Spinal cord (tissue), 10 donors: ENCODE data around the gene ZMYND8. TPM values are rescaled to one million over a fixed set of nuclear protein-coding genes. Genes with fewer than 3 reads are reported as not detected.

Experiments
- DNase-seq, 6 donors: peaks; one replicate each; pipeline versions ENCODE4 v3.0.0 to v3.0.0-alpha.2; 2013 to 2015; ENCODE audit warnings: low spot score in 6 of 6, low read depth in 4 of 6
- H3K27ac ChIP-seq: one replicate; pipeline ENCODE4 v1.5.1; 2013; ENCODE audit warnings: low read depth, low read length, control low read depth
- H3K27me3 ChIP-seq: one replicate; pipeline ENCODE4 v1.6.1; 2013; ENCODE audit warnings: low read length; ENCODE audit not compliant: control insufficient read depth, insufficient read depth
- H3K36me3 ChIP-seq: one replicate; pipeline ENCODE4 v1.6.1; 2013; ENCODE audit warnings: low read length; ENCODE audit not compliant: control insufficient read depth, insufficient read depth
- H3K4me1 ChIP-seq: one replicate; pipeline ENCODE4 v1.6.1; 2013; ENCODE audit warnings: low read length; ENCODE audit not compliant: control insufficient read depth, insufficient read depth
- H3K4me3 ChIP-seq: one replicate; pipeline ENCODE4 v1.5.1; 2013; ENCODE audit warnings: low read depth, low read length, control low read depth
- H3K9me3 ChIP-seq: one replicate; pipeline ENCODE4 v1.6.1; 2013; ENCODE audit warnings: low read length; ENCODE audit not compliant: control insufficient read depth, insufficient read depth
- WGBS: methylation state at CpG from one replicate; pipeline ENCODE4 v1.1.5; 2013; ENCODE audit warnings: missing lambda C conversion rate; ENCODE audit not compliant: insufficient coverage; 5-methylcytosine and 5-hydroxymethylcytosine counted together
- polyA plus RNA-seq, 2 donors: library from polyadenylated mRNA; unstranded; fragments of 120-200 nt; gene quantifications; one replicate each; pipeline ENCODE4 v1.2.1, GENCODE V29; 2013; ENCODE audit not compliant: insufficient read length in 2 of 2
- total RNA-seq, 2 donors: library from RNA; depleted of rRNA in 1 of 2; stranded (reverse); fragments of 120-200 nt in 1 of 2; fragments of >200 nt in 1 of 2; gene quantifications; one replicate each; pipeline versions ENCODE4 v1.2.3 to v1.2.4, GENCODE V29; 2013 to 2014
- donor health status: healthy.

Gene ZMYND8
- total and polyA plus RNA-seq, 4 donors: 31.1 to 45.8 (median 37.4) TPM

DNA sequence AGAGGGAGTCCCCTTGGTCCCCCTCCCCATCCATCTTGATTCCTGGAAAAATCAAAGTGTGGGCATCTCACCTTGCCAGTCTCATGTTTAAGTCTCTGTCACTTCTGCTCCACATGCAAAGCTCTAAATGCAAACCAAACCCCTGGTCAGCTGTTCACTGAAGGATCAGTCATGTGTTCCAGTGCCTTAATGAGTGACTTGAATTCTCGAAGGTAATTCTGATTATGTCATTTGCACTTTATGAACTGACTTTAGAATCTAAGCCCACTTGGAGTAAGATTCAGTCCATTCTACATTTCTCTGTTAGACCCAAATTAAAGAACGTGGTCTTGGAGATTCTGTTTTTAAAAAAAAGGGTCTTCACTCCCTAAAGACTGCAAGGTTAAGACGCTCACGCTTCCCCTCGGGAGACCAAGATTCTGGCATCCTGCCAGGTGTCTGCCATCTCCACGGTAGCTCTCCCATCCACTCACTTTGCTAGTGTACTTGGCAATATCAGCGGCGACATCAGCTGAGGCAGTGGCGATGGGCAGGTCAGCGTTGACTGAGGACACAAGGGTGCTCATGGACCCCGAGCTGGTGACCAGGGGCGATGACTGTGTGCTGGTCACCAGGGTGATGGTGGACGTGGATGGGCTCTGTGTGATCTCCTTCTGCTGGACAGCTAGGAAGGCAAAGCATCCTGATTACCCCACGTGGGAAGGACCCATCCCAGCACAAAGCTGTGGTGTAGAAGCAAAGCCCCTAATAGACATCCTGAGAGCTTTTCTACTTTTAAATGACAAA is 120.5 kb downstream of the ZMYND8 start:
- Histone ChIP-seq H3K4me1 (peaks cover 2% of the 10 kb centered on the region), H3K9me3 (no peaks in the 10 kb centered on the region), H3K27me3 (no peaks in the 10 kb centered on the region), H3K4me3 (no peak overlapping the region), H3K36me3 (peaks cover 66% of the 10 kb centered on the region), H3K27ac (no peak overlapping the region)
- DNase-seq: no peak
- 69% methylated on average over 10 of the region's 14 CpGs for WGBS

DNA sequence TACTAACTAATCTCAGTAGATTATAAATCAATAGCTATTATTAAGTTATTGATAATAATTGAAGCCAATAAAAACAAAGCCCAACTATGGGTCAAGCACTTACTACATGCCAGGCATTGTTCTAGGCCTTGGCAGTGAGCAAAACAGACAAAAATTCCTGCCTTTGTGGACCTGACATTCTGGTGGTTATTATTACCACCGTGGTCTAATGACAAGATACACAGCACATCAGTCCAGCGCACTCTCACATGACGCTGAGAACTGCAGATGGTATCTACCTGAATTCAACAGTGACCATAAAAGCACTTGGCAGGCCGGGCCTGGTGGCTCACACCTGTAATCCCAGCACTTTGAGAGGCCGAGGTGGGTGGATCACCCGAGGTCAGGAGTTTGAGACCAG is 121.4 kb downstream of the ZMYND8 start:
- H3K36me3 ChIP-seq: peaks cover 67% of the 10 kb centered on the region
- no peaks in the 10 kb centered on the region for H3K9me3 ChIP-seq
- H3K27me3 ChIP-seq: no peaks in the 10 kb centered on the region
- H3K4me3 ChIP-seq: no peak overlapping the region
- peaks cover 3% of the 10 kb centered on the region for H3K4me1 ChIP-seq
- no peak overlapping the region for H3K27ac ChIP-seq
- WGBS: 95% methylated on average over 4 of the region's 6 CpGs
- no peak for DNase-seq

DNA sequence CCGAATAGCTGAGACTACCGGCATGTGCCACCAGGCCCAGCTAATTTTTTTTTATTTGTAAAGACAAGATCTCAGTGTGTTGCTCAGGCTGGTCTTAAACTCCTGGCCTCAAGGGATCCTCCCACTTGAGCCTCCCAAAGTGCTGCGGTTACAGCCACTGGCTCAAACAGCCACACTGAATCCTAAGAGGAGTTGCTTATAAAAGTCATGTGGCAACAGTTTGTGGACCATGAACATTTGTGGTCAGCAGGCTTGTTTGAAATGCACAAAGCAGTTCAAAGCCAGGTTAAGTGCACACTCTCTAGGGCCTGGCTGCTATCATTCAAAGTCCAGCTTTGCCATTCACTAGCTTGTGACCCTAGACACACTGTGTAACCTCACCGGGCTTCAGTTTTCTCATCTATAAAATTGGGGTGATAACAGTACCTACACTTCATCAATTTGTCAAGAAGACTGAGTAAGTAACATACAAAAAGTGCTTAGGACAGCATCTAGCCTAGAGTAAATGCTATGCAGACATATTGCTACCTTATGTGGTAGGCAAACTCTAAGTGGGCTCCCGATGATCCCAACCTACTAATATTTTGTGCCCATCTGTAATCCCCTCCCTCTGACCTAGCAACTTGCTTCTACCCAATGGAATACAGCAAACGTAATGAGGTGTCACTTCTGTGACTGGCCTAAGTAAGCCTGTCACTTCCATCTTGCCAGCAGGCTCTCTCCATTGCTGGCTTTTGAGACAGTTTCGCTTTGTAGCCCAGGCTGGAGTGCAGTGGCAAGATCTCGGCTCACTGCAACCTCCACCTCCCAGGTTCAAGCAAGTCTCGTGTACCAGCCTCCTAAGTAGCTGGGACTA is 122.9 kb downstream of the ZMYND8 start:
- WGBS: 86% methylated on average over 4 of the region's 9 CpGs
- H3K4me1 ChIP-seq: peaks cover 3% of the 10 kb centered on the region
- no peaks in the 10 kb centered on the region for H3K9me3 ChIP-seq
- no peak overlapping the region for H3K4me3 ChIP-seq
- no peak overlapping the region for H3K27ac ChIP-seq
- DNase-seq: no peak
- peaks cover 69% of the 10 kb centered on the region for H3K36me3 ChIP-seq
- no peaks in the 10 kb centered on the region for H3K27me3 ChIP-seq

DNA sequence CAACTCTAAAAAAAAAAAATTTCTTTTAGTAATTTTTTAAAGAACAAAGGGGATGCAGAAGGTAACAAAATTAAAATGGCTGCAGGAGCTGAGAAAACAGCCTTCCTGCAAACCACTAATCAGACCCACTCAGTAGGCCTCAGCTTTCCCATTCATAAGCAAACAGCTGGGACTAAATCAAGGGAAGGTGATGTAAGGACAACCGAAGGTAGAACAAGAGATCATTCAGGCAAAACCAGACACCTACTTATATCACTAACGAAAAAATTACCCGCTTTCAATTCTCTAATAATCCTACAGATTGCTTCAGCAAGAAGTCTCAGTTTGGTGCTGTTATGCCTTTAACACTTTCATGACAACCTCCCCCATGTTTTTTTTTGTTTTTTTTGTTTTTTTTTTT is 124.0 kb downstream of the ZMYND8 start:
- Histone ChIP-seq H3K27me3 (no peaks in the 10 kb centered on the region), H3K4me3 (no peak overlapping the region), H3K9me3 (no peaks in the 10 kb centered on the region), H3K27ac (no peak overlapping the region), H3K4me1 (peaks cover 3% of the 10 kb centered on the region), H3K36me3 (peaks cover 73% of the 10 kb centered on the region)
- DNase-seq: no peak
- WGBS: 80% methylated on average over 1 of the region's 3 CpGs

DNA sequence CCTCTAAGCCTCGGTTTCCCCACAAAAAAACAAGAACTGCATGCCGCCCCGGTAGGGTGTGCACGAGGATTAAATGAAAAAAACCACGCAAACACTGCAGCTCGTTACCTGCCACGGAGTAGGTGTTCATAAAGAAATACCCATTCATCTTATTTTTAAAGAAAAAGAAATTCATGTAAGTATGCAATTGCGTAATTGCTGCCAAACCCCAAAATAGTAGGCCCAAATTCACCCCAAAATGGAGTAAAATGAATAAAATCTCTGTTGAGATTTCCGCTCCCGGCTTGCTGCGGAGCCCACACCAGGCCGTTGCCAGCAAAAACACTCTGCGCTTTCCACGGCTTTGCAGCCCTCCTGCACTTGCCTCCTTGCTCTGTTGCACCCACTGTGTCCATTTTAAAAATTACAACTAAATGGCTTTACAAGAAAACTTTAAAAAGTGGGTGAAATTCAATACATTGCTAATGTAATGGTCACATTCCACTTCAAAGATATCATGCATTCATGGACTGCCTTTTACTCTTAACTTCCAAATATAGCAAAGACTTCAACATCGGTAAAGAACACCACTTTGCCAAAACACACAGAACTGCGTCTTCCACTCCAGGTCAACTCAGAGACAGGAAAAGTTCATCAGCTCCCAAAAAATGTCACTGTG is 125.0 kb downstream of the ZMYND8 start:
- Histone ChIP-seq H3K4me1 (peaks cover 3% of the 10 kb centered on the region), H3K27me3 (no peaks in the 10 kb centered on the region), H3K9me3 (no peaks in the 10 kb centered on the region), H3K36me3 (peaks cover 75% of the 10 kb centered on the region), H3K27ac (peak overlapping the region; percentile 1), H3K4me3 (no peak overlapping the region)
- DNase-seq: peak in 1 of 6 donors; percentile 38
- WGBS: 76% methylated on average over 8 of the region's 16 CpGs

DNA sequence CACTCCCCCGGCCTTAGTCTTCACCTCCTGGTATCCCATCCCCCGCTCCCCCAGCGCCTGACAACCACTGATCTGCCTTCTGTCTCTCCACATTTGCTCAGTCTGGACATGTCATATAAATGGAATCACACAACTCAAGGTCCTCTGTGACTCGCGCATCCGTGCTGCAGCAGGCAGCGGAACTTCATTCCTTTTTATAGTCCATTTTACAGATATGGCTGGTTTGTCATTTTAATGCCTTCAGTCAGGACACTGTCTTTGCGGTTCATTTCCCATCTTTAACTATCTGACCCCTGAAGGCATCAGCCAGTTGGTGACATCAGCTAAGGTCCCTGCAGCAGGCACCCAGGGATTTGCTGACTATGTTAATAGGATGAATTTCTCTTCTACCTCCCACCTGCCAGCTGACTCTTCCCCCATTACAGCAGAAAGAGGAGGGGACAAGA is 125.7 kb downstream of the ZMYND8 start:
- H3K4me1 ChIP-seq: peaks cover 3% of the 10 kb centered on the region
- peak overlapping the region; percentile 1 for H3K27ac ChIP-seq
- H3K27me3 ChIP-seq: no peaks in the 10 kb centered on the region
- peaks cover 76% of the 10 kb centered on the region for H3K36me3 ChIP-seq
- H3K4me3 ChIP-seq: no peak overlapping the region
- 77% methylated on average over 7 of the region's 8 CpGs for WGBS
- H3K9me3 ChIP-seq: no peaks in the 10 kb centered on the region
- peak in 1 of 6 donors; percentile 63 for DNase-seq

DNA sequence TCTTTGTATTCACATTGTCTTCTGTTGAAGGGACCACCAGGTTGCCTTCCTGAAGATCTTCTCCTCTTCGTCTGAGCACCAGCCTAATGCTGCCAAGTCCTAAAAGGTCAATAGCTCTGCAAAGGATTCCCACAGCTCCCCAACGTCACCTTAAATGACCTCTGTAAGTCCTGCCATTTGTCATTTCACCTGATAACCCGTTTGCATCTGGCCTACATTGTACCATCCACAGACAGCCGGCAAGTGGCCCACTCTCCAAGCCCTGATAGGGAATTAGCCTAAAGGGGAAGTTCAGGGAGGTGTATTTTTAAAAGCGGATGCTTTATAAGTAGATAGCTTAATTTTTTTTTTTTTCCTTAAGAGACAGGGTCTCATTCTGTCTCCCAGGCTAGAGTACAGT is 127.8 kb downstream of the ZMYND8 start:
- Histone ChIP-seq H3K27ac (no peak overlapping the region), H3K4me3 (no peak overlapping the region), H3K27me3 (no peaks in the 10 kb centered on the region), H3K36me3 (peaks cover 70% of the 10 kb centered on the region), H3K9me3 (no peaks in the 10 kb centered on the region), H3K4me1 (peaks cover 3% of the 10 kb centered on the region)
- 60% methylated on average over 2 of the region's 5 CpGs for WGBS
- no peak for DNase-seq

DNA sequence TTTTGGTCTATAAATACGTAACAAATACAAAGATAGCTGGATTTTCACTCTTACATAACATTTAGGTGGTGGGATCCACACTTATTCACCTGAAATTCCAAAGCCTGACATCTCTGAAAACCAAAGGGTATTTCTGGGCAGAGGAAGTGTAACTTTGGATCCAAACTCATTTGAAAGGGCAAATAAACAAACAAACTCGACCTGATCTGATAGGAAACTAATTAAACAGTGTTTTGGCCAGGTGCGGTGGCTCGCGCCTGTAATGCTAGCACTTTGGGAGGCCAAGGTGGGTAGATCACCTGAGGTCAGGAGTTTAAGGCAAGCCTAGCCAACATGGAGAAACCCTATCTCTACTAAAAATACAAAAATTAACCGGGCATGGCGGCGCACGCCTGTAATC is 128.9 kb downstream of the ZMYND8 start:
- Histone ChIP-seq H3K27ac (no peak overlapping the region), H3K4me3 (no peak overlapping the region), H3K27me3 (no peaks in the 10 kb centered on the region), H3K36me3 (peaks cover 69% of the 10 kb centered on the region), H3K9me3 (no peaks in the 10 kb centered on the region), H3K4me1 (peaks cover 3% of the 10 kb centered on the region)
- DNase-seq: no peak
- whole genome bisulfite sequencing: 97% methylated on average over 5 of the region's 9 CpGs

DNA sequence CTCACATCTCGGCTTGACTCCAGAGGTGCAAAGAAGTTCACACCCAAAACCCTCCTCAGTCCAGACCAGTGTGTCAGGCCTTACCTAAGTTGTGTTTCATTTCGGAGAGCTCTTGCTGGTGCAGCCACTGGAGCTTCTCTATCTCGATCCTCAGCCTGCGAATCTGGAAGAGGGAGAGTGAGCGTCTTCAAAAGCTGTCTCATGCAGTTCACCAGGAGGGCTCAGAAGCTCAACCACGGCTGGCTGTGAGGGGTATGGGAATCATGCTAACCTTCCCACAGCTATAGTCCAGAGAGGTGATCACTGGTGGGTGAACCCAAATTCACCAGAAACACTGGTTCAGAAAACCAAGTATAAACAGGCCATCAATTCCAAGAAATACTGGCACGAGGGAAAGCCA is 129.4 kb downstream of the ZMYND8 start:
- H3K4me1 ChIP-seq: peaks cover 3% of the 10 kb centered on the region
- H3K36me3 ChIP-seq: peaks cover 73% of the 10 kb centered on the region
- no peak overlapping the region for H3K4me3 ChIP-seq
- no peaks in the 10 kb centered on the region for H3K9me3 ChIP-seq
- H3K27me3 ChIP-seq: no peaks in the 10 kb centered on the region
- H3K27ac ChIP-seq: no peak overlapping the region
- DNase-seq: no peak
- 89% methylated on average over 2 of the region's 7 CpGs for WGBS
